Left forelimb (tissue), 1 donor: ENCODE data around the gene BTBD16.

Experiments used
- DNase-seq: peaks from one replicate; pipeline ENCODE4 v3.0.0-alpha.2; 2018; ENCODE audit warnings: low spot score

The BTBD16 gene

DNA sequence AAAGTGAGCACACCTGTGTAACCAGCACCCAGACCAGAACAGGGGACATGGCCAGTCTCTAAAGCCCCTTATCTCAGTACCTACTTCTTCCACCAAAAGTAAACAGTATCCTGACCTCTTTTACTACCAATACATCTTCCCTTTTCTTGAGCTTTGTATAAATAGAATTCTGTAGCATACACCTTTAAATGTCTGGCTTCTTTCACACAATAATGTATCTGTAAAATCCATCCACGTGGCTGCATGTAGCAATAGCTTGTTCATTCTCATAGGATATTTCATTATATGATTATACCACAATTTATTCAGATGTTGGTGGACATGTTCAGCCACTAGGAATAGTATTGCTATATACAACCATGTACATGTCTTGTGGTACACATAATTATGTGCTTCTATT, 40.6 kb downstream of the BTBD16 start:
- DNase-seq, result no peak

DNA sequence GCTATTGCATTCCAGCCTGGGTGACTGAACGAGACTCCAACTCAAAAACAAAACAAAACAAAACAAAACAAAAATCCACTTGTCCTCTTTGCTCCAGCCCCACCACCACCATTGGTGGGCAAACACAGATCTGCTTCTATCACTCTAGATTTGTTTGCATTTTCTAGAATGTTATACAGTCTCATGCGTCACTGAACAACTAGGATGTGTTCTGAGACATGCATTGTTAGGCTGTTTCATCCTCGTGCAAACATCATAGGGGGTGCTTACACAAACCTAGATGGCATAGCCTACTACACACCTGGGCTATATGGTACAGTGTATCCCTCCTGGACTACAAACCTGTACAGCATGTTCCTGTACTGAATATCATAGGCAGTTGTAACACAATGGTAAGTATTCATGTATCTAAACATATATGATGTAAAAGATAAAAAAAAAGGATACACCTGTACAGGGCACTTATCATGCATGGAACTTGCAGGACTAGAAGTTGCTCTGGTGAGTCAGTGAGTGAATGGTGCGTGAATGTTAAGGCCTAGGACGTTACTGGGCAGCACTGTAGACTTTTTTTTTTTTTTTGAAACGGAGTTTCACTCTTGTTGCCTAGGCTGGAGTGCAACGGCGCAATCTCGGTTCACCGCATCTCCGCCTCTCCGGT, 45.3 kb downstream of the BTBD16 start:
- no peak for DNase-seq

GRCh38 chr10:122321960-122322359, 50.9 kb downstream of the BTBD16 start:
- DNase-seq, result no peak

GRCh38 chr10:122323189-122323588, 52.1 kb downstream of the BTBD16 start:
- DNase-seq, result no peak

GRCh38 chr10:122323941-122324675, 53.0 kb downstream of the BTBD16 start:
- DNase-seq, result no peak

DNA sequence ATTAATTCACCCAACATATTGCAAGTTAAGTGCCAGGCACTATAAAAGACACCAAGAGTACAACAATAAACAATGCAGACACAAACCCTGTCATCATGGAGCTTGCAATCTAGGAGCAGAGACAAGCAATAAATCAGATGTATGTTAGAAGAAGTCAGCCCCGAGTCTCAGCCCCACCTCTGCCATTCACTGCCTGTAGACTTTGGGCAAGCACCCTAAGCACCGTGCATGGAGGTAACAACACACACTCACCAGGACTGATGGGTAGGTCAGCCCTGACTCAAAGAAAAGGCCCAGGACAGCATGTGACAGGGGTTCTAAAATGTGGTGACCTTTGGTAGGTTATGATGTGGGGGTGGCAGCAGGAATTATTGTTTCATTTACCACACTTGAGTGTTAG, 54.1 kb downstream of the BTBD16 start:
- no peak for DNase-seq

DNA sequence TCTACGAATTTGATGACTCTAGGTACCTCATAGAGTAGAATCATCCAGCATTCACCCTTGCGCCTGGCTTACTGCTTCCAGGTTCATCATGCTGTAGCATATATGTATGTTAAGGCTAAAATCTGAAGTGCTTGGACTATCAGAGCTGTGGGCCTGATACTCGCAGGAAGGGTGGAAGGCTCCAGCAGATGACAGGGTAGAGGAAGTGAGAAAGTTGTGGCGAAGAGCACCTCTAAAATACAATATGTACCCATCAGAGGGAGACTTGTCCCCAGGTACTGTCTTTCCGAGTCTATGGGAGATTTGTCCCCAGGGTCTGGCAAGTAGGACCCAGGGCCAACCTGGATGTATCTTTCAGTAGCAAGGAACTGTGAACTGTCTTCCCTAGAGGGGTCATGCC, 55.3 kb downstream of the BTBD16 start:
- no peak for DNase-seq

- no peak for DNase-seq
Measured at GRCh38 chr10:122326806-122327205, 55.7 kb downstream of the BTBD16 start.

GRCh38 chr10:122327237-122328206, 56.4 kb downstream of the BTBD16 start:
- DNase-seq, result no peak

DNA sequence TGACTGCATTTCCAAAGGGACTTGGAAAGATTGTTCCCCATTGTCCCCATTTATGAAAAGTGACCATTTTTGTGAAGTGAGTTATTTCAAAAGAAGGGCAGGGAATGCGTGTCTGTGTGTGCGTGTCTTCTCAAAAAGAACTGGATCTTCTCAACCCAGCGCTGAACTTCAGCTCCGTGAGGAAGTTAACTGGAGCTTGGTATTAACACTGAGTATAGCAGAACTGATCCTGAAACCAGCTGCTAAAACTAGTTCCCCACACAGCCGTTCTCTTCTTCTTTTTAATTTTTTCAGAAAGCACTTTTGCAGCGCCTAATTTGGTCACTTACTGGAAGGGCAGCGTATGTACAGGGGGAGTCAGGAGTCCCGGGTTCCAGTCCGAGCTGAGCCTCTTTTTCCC, 57.6 kb downstream of the BTBD16 start:
- no peak for DNase-seq

DNA sequence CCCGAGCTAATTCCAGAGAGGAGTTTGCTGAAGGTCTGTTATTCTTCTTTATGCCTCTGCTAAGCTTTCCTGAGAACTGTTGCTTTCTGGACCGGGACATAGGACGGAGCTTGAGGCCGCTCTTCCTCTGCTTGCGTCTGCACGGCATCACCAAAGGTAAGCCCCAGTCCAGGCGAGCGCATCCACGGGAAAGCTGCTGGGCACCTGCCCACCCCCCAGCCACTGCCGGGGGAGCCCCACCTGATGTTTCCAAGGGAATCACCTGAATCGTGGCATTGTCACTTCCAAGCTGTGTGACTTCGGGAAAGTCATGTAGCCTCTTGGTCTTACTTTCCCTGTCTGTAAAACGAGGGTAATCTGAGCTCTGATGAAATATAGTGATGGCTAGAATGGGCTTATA, 58.3 kb downstream of the BTBD16 start:
- DNase-seq, result no peak

DNA sequence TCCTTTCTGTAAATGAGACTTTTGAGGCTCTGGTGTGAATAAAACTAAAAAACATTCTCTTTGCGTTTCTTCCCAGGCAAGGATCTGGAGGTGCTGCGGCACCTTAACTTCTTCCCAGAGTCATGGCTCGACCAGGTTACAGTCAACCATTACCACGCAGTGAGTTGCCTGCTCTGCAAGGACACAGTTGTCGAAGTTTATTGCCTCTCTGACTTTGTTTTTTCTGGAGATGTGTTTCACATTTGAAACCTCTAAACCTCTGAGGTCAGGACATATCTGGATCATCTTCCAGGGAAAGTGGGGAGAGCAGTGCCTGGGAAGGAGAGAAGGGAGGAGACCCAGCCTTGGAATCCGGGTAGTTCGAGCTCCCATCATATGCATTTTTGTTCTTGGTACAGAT, 60.0 kb downstream of the BTBD16 start:
- no peak for DNase-seq

GRCh38 chr10:122331615-122332446, 60.7 kb downstream of the BTBD16 start:
- no peak for DNase-seq

DNA sequence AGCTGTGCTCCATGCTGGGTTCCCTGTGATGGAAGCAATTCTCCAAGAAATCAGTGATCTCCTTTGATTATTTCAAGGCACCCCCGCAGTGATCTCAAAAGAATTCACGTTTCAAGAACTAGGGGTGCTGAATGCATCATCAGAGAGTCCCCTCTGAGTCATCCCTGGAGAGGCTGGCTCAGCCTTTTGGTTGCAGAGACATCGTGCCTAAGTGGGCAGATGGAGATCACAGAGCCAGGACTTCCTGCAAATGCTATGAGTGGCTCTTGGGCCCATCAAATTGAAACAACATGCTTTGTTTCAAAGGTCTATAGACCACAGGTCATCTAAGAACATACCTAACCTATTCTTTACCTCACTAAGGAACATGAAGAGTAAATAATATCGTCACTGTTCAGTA, 61.9 kb downstream of the BTBD16 start:
- DNase-seq, result no peak

GRCh38 chr10:122336332-122336731, 65.2 kb downstream of the BTBD16 start:
- no peak for DNase-seq

DNA sequence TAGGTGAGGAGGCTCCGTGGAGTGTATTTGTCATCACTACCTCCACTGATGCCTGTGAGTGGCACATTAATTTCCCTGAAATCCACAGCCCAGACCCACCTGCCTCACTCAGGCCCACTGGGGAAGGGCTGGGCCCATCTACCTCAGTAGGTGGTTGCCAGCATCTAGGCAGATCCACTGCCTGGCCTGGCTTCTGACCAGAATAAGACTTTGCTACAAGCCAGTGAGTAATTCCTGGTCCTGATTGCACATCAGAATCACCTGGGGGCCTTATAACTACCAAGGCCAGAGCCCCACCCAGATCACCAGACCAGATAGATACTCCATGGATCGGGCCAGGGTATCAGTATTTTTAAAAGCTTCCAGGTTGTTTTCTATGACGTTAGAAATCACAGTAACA, 65.9 kb downstream of the BTBD16 start:
- no peak for DNase-seq

- DNase-seq, result no peak
Measured at GRCh38 chr10:122338609-122339441, 67.7 kb downstream of the BTBD16 start.

- no peak for DNase-seq
Measured at GRCh38 chr10:122341141-122341810, 70.2 kb downstream of the BTBD16 start.

DNA sequence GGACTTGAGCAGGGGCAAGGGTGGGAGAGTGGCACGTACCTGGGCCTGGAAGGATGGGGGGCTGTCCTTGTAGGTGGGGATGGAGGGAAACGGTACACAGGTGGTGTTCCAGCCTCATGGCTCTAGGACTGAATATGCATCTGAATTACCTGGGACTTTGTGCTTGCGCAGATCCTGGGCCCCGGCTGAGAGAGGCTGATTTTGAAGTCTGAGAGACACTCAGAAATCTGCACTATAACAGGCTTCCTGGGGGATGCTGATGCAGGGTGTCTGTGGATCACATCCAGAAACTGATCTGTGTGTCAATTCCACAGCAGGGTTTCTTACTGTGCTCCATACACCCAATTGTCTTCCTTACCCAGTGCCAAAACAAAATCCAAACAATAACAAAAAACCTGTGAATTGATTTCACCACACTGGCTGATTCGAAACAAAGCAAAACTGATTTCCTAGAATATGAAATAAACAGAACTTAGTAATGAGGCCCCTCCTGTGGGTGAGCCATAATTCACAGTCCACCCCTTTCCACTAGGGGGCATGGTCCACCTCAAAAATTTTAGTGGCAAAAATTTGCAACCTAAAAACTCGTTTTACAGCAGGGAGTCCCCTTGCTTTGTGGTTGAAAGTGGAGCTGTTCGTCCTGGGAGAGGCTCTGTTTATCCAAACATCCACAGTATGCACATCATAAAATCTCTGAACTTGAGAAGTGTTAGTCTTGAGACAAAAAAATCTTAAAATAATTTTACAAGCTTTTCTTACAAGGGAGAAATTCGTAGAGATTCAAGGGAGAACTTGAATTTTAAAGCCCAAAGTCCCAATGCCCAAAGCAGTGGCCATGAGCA, 71.4 kb downstream of the BTBD16 start:
- DNase-seq, result no peak
